Measurements from ENCODE around the gene C12orf57.

C12orf57 gene

GRCh38 chr12:6946033-6946919 is 2.5 kb downstream of the C12orf57 start:
- no peak for DNase-seq (ENCODE audit: low read depth)
- H3K4me3 ChIP-seq (ENCODE audit: control insufficient read depth, low read depth, low read length) = no peak overlapping the region
- TF ChIP-seq CTCF (conservative IDR thresholded peaks at IDR 0.05; ENCODE audit: control insufficient read depth, insufficient read depth, low read depth, low read length) = no peak

GRCh38 chr12:6946920-6947374 is 3.1 kb downstream of the C12orf57 start:
- no peak for TF ChIP-seq CTCF (conservative IDR thresholded peaks at IDR 0.05; ENCODE audit: control insufficient read depth, insufficient read depth, low read depth, low read length)
- no peak overlapping the region for H3K4me3 ChIP-seq (ENCODE audit: control insufficient read depth, low read depth, low read length)
- DNase-seq (ENCODE audit: low read depth) = no peak

GRCh38 chr12:6947615-6948014 is 3.8 kb downstream of the C12orf57 start:
- no peak overlapping the region for H3K4me3 ChIP-seq (ENCODE audit: control insufficient read depth, low read depth, low read length)
- TF ChIP-seq CTCF (conservative IDR thresholded peaks at IDR 0.05; ENCODE audit: control insufficient read depth, insufficient read depth, low read depth, low read length) = no peak
- DNase-seq (ENCODE audit: low read depth) = no peak

GRCh38 chr12:6948873-6949594 is 5.2 kb downstream of the C12orf57 start:
- no peak for DNase-seq (ENCODE audit: low read depth)
- no peak overlapping the region for H3K4me3 ChIP-seq (ENCODE audit: control insufficient read depth, low read depth, low read length)
- no peak for TF ChIP-seq CTCF (conservative IDR thresholded peaks at IDR 0.05; ENCODE audit: control insufficient read depth, insufficient read depth, low read depth, low read length)

- no peak for DNase-seq (ENCODE audit: low read depth)
- no peak overlapping the region for H3K4me3 ChIP-seq (ENCODE audit: control insufficient read depth, low read depth, low read length)
- peak; percentile 12 for TF ChIP-seq CTCF (conservative IDR thresholded peaks at IDR 0.05; ENCODE audit: control insufficient read depth, insufficient read depth, low read depth, low read length)
Observed at GRCh38 chr12:6950401-6950801, 6.6 kb downstream of the C12orf57 start.

GRCh38 chr12:6950811-6951540 is 7.2 kb downstream of the C12orf57 start, which contains the start of gene PTPN6:
TSS of gene PTPN6 (plus strand) at chr12:6951356. CDS start at chr12:6951513, 157 bp downstream.
- TF ChIP-seq CTCF (conservative IDR thresholded peaks at IDR 0.05; ENCODE audit: control insufficient read depth, insufficient read depth, low read depth, low read length) = no peak
- H3K4me3 ChIP-seq (ENCODE audit: control insufficient read depth, low read depth, low read length) = no peak within 1 kb of the TSS
- DNase-seq (ENCODE audit: low read depth) = no peak
